ENCODE measurements around the gene MNS1. TPM values are rescaled to one million over a fixed set of nuclear protein-coding genes. Genes with fewer than 3 reads are reported as not detected.

The MNS1 gene
- total RNA-seq, 1 donor from 2014 or later = 0.20 TPM

Other genes with a start within 250 kb of the MNS1 start
- gene RFX7, start 221.3 kb downstream of the MNS1 start, total RNA-seq = 2.2 and 3.1 TPM in 2 replicates
- under 0.01 and 0.44 TPM in 2 replicates for gene TEX9, start 99.7 kb downstream of the MNS1 start, total RNA-seq

All from lung microvascular endothelial cell (primary cell).